Liver (tissue), 9 donors: ENCODE data around the gene BRAP. TPM values are rescaled to one million over a fixed set of nuclear protein-coding genes. Genes with fewer than 3 reads are reported as not detected.

Source experiments
- DNase-seq: peaks from one replicate; pipeline ENCODE4 v3.0.0-alpha.2; 2017; ENCODE audit warnings: low spot score
- H3K27ac ChIP-seq, 2 donors: one replicate each; pipeline ENCODE4 v1.7.0; 2013; ENCODE audit warnings: inconsistent platforms in 2 of 2, low read length in 2 of 2, control low read depth in 1 of 2, low read depth in 1 of 2, mild to moderate bottlenecking in 1 of 2
- H3K27me3 ChIP-seq, 4 donors: one replicate each; pipeline versions ENCODE4 v1.6.1 to v1.7.0; 2013; ENCODE audit warnings: low read length in 3 of 4, inconsistent platforms in 1 of 4, mild to moderate bottlenecking in 1 of 4, moderate library complexity in 1 of 4; ENCODE audit not compliant: control insufficient read depth in 4 of 4, insufficient read depth in 4 of 4
- H3K36me3 ChIP-seq, 4 donors: one replicate each; pipeline versions ENCODE4 v1.6.1 to v1.7.0; 2013; ENCODE audit warnings: low read length in 3 of 4, mild to moderate bottlenecking in 3 of 4, low read depth in 1 of 4, moderate library complexity in 1 of 4; ENCODE audit not compliant: control insufficient read depth in 4 of 4, insufficient read depth in 3 of 4
- H3K4me1 ChIP-seq, 4 donors: one replicate each; pipeline versions ENCODE4 v1.6.1 to v1.7.0; 2013; ENCODE audit warnings: low read length in 3 of 4, mild to moderate bottlenecking in 3 of 4, moderate library complexity in 1 of 4; ENCODE audit not compliant: control insufficient read depth in 4 of 4, insufficient read depth in 4 of 4
- H3K4me3 ChIP-seq, 3 donors: one replicate each; pipeline versions ENCODE4 v1.6.1 to v1.7.0; 2013; ENCODE audit warnings: low read length in 3 of 3, control low read depth in 1 of 3, low read depth in 1 of 3, mild to moderate bottlenecking in 1 of 3
- H3K9ac ChIP-seq, 2 donors: one replicate each; pipeline ENCODE4 v1.7.0; 2013; ENCODE audit warnings: low read length in 2 of 2, mild to moderate bottlenecking in 2 of 2, moderate library complexity in 2 of 2, control low read depth in 1 of 2, low read depth in 1 of 2
- H3K9me3 ChIP-seq, 4 donors: one replicate each; pipeline versions ENCODE4 v1.6.1 to v1.7.0; 2013; ENCODE audit warnings: low read length in 3 of 4; ENCODE audit not compliant: control insufficient read depth in 4 of 4
- EGR1 ChIP-seq, 2 donors: IDR thresholded peaks; 2 replicates each; pipeline ENCODE4 v1.6.1; 2016 to 2018; ENCODE audit warnings: antibody characterized with exemption in 2 of 2, low read depth in 2 of 2
- FOXA1 ChIP-seq: IDR thresholded peaks from 2 replicates; pipeline ENCODE4 v1.6.1; 2016; ENCODE audit warnings: antibody characterized with exemption
- FOXA2 ChIP-seq: IDR thresholded peaks from 2 replicates; pipeline ENCODE4 v1.6.1; 2016; ENCODE audit warnings: antibody characterized with exemption
- GABPA ChIP-seq, 2 donors: IDR thresholded peaks in 1 of 2; conservative IDR thresholded peaks in 1 of 2; 2 replicates each; pipeline ENCODE4 v1.6.1; 2016; ENCODE audit warnings: antibody characterized with exemption in 2 of 2, mild to moderate bottlenecking in 1 of 2, moderate library complexity in 1 of 2
- HNF4A ChIP-seq, 2 donors: conservative IDR thresholded peaks; 2 replicates each; pipeline ENCODE4 v1.6.1; 2016; ENCODE audit warnings: antibody characterized with exemption in 2 of 2, mild to moderate bottlenecking in 2 of 2
- HNF4G ChIP-seq: IDR thresholded peaks from 2 replicates; pipeline ENCODE4 v1.6.1; 2016; ENCODE audit warnings: antibody characterized with exemption
- JUND ChIP-seq, 2 donors: IDR thresholded peaks; 2 replicates each; pipeline ENCODE4 v1.6.1; 2016; ENCODE audit warnings: antibody characterized with exemption in 2 of 2
- NR2F2 ChIP-seq: IDR thresholded peaks from 2 replicates; pipeline ENCODE4 v1.6.1; 2016; ENCODE audit warnings: antibody characterized with exemption
- RAD21 ChIP-seq, 2 donors: IDR thresholded peaks; 2 replicates each; pipeline ENCODE4 v1.6.1; 2016; ENCODE audit warnings: antibody characterized with exemption in 2 of 2, mild to moderate bottlenecking in 2 of 2
- SP1 ChIP-seq: IDR thresholded peaks from 2 replicates; pipeline ENCODE4 v1.6.1; 2018; ENCODE audit warnings: antibody characterized with exemption, mild to moderate bottlenecking
- TAF1 ChIP-seq: conservative IDR thresholded peaks from 2 replicates; pipeline ENCODE4 v1.6.1; 2016; ENCODE audit warnings: antibody characterized with exemption, mild to moderate bottlenecking
- YY1 ChIP-seq: IDR thresholded peaks from 2 replicates; pipeline ENCODE4 v1.6.1; 2016; ENCODE audit warnings: antibody characterized with exemption, mild to moderate bottlenecking
- WGBS: extraction: QIAGEN DNeasy Blood & Tissue Kit; methylation state at CpG from one replicate; pipeline ENCODE4 v1.1.7; 2013; 5-methylcytosine and 5-hydroxymethylcytosine counted together
- polyA plus RNA-seq, 2 donors: library from polyadenylated mRNA; stranded (reverse) in 1 of 2; unstranded in 1 of 2; fragments of 200-250 nt in 1 of 2; fragments of >200 nt in 1 of 2; fragmentation: Nextera tagmentation in 1 of 2; extraction: Ambion mirVana in 1 of 2; gene quantifications; one replicate each; pipeline versions ENCODE4 v1.2.1 to v1.2.3, GENCODE V29; 2013 to 2015
- total RNA-seq, 2 donors: library from RNA; depleted of rRNA; stranded (reverse); fragments of >200 nt; gene quantifications; one replicate each; pipeline ENCODE4 v1.2.3, GENCODE V29; 2014
- TF ChIP-seq, protein P1 (sequence below): IDR thresholded peaks from 2 replicates; pipeline ENCODE4 v1.6.1; 2016; ENCODE audit warnings: antibody characterized with exemption
- TF ChIP-seq, protein P2 (sequence below): IDR thresholded peaks from 2 replicates; pipeline ENCODE4 v1.6.1; 2016; ENCODE audit warnings: antibody characterized with exemption
- TF ChIP-seq, protein P3 (sequence below): IDR thresholded peaks from 2 replicates; pipeline ENCODE4 v1.6.1; 2016; ENCODE audit warnings: antibody characterized with exemption
- TF ChIP-seq, protein P4 (sequence below): fragments of 150-350 bp; IDR thresholded peaks from 2 replicates; pipeline ENCODE4 v1.5.1; 2017; ENCODE audit warnings: improper control_type of control experiment, low read depth, low read length; ENCODE audit not compliant: missing input control
- donor health status: healthy.
- donor health status: healthy.
- donor health status: healthy.
- donor health status: healthy.
- donor health status: healthy.

Gene BRAP
- total and polyA plus RNA-seq, 4 donors = 4.8 to 10.1 (median 6.7) TPM

DNA sequence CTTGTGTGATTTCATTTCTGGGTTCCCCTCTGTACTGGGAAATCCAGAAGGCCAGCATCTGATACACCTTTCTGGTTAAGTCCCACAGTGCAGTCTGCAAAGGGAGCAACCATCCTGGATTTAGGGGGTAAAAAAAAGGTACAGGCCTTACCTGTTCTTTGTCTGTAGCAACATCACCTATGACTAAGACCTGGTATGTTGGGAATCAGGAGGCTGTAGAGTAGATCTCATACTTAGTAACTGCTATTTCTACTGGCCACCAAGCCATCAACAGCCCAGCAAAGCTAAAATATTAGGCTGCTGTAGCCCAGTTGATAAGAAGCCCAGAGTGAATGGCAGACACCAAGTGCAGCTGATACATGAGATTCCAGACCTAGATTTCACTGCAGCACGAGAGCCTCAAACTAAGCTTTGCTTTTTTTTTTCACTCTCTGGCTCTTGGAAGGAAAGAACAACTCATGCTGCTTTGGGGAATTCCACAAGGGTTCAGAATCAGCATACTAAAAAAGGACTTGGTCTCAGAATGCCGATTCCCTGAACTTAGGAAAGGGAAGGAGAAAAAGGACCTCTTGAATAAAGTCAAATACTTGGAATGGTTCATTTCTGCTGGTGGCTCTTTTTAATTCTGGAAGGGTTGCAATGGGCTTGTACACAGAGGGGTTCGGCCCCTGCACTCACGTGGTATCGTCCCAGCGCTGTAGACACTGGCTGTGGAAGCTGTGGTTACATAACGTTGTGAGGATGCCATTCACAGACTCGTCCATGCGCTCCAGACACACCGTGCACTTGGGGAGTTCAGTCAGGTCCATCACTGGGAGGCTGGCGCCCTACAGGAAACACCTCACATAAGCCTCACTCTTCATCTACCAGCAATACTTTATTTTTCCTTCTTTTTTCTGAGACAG, 20.5 kb downstream of the BRAP start:
- Histone ChIP-seq H3K36me3 (peaks cover 10 to 41% (median 27%) of the 10 kb centered on the region in 4 donors), H3K4me3 (no peak overlapping the region), H3K27me3 (no peaks in the 10 kb centered on the region), H3K4me1 (peaks cover 0 to 3% (median 0%) of the 10 kb centered on the region in 4 donors), H3K9me3 (no peaks in the 10 kb centered on the region), H3K27ac (no peak overlapping the region), H3K9ac (no peak overlapping the region)
- no peak for DNase-seq
- TF ChIP-seq EGR1 (IDR thresholded peaks at IDR 0.05; ENCODE audit: low read depth in 2 of 2) (no peak), YY1 (no peak), TAF1 (no peak), FOXA2 (no peak), HNF4G (no peak), JUND (IDR thresholded peaks at IDR 0.05) (no peak), GABPA (IDR thresholded peaks at IDR 0.05 in 1 of 2, conservative IDR thresholded peaks at IDR 0.05 in 1 of 2) (no peak)
- TF ChIP-seq, protein P1, sequence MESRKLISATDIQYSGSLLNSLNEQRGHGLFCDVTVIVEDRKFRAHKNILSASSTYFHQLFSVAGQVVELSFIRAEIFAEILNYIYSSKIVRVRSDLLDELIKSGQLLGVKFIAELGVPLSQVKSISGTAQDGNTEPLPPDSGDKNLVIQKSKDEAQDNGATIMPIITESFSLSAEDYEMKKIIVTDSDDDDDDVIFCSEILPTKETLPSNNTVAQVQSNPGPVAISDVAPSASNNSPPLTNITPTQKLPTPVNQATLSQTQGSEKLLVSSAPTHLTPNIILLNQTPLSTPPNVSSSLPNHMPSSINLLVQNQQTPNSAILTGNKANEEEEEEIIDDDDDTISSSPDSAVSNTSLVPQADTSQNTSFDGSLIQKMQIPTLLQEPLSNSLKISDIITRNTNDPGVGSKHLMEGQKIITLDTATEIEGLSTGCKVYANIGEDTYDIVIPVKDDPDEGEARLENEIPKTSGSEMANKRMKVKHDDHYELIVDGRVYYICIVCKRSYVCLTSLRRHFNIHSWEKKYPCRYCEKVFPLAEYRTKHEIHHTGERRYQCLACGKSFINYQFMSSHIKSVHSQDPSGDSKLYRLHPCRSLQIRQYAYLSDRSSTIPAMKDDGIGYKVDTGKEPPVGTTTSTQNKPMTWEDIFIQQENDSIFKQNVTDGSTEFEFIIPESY = no peak
- 93% methylated on average over 11 of the region's 11 CpGs for WGBS

DNA sequence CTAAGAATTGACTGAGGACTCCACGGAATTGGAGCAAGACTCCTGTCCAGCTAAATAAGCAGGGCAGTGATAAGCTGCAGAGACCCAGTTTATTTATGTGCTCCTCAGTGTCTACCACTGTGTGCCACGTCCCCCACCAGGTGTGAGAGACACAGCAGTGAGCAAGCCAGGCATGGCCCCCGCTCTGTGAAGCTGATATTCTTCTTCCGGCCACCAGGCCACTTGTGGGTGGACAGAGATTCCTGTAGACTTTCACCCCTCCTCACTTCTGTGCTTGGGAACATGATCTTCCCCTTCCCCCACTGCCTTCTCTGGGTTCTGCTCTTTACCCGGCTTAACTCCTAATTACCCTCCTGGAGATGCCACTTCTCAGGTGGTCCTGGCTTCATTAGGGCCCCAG, 21.3 kb downstream of the BRAP start:
- Histone ChIP-seq H3K27me3 (no peaks in the 10 kb centered on the region), H3K9ac (no peak overlapping the region), H3K36me3 (peaks cover 10 to 37% (median 26%) of the 10 kb centered on the region in 4 donors), H3K4me1 (peaks cover 0 to 3% (median 0%) of the 10 kb centered on the region in 4 donors), H3K4me3 (no peak overlapping the region), H3K9me3 (no peaks in the 10 kb centered on the region), H3K27ac (no peak overlapping the region)
- TF ChIP-seq HNF4A (conservative IDR thresholded peaks at IDR 0.05) = no peak
- TF ChIP-seq TAF1 = no peak
- TF ChIP-seq FOXA1 = no peak
- no peak for TF ChIP-seq FOXA2
- TF ChIP-seq HNF4G = no peak
- TF ChIP-seq, protein P2, sequence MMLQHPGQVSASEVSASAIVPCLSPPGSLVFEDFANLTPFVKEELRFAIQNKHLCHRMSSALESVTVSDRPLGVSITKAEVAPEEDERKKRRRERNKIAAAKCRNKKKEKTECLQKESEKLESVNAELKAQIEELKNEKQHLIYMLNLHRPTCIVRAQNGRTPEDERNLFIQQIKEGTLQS = no peak
- TF ChIP-seq, protein P1 = no peak
- TF ChIP-seq, protein P3, sequence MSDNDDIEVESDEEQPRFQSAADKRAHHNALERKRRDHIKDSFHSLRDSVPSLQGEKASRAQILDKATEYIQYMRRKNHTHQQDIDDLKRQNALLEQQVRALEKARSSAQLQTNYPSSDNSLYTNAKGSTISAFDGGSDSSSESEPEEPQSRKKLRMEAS = no peak
- no peak for TF ChIP-seq NR2F2
- TF ChIP-seq, protein P4, sequence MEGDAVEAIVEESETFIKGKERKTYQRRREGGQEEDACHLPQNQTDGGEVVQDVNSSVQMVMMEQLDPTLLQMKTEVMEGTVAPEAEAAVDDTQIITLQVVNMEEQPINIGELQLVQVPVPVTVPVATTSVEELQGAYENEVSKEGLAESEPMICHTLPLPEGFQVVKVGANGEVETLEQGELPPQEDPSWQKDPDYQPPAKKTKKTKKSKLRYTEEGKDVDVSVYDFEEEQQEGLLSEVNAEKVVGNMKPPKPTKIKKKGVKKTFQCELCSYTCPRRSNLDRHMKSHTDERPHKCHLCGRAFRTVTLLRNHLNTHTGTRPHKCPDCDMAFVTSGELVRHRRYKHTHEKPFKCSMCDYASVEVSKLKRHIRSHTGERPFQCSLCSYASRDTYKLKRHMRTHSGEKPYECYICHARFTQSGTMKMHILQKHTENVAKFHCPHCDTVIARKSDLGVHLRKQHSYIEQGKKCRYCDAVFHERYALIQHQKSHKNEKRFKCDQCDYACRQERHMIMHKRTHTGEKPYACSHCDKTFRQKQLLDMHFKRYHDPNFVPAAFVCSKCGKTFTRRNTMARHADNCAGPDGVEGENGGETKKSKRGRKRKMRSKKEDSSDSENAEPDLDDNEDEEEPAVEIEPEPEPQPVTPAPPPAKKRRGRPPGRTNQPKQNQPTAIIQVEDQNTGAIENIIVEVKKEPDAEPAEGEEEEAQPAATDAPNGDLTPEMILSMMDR = no peak
- TF ChIP-seq RAD21 (IDR thresholded peaks at IDR 0.05) = no peak
- TF ChIP-seq GABPA (IDR thresholded peaks at IDR 0.05 in 1 of 2, conservative IDR thresholded peaks at IDR 0.05 in 1 of 2) = no peak
- no peak for TF ChIP-seq SP1
- TF ChIP-seq EGR1 (IDR thresholded peaks at IDR 0.05; ENCODE audit: low read depth in 2 of 2) = no peak
- no peak for DNase-seq
- 93% methylated on average over 5 of the region's 5 CpGs for WGBS
